IMR-90 (cell line): Measurements from ENCODE around the gene TF. TPM values are rescaled to one million over a fixed set of nuclear protein-coding genes. Genes with fewer than 3 reads are reported as not detected.

Source experiments
- ATAC-seq: fragments of 200-7000 bp; cut with Tn5 transposase; 2 replicates; pipeline ENCODE4 v1.9.1; 2020; ENCODE audit warnings: low read depth, mild to moderate bottlenecking, moderate library complexity
- BruUV-seq: library from RNA; stranded (reverse); fragments of 400-500 nt; replicated peaks from 2 replicates; lab custom pipeline; 2021; lab: Mats Ljungman, UMichigan
- CTCF ChIA-PET: fragments of 300-600 bp; formaldehyde crosslinking; extraction: SDS; loops from one replicate; lab custom pipeline; 2021; ENCODE audit warnings: antibody characterized with exemption; lab: Yijun Ruan, JAX
- POLR2A ChIA-PET: fragments of 300-600 bp; sonication (Branson Sonifier 250); formaldehyde crosslinking; loops from one replicate; lab custom pipeline; 2022; ENCODE audit warnings: antibody characterized with exemption; ENCODE audit not compliant: unreplicated experiment; lab: Charles Lee
- DNase-seq: peaks from one replicate; pipeline ENCODE4 v3.0.0; 2013
- H2AFZ ChIP-seq: replicated peaks from 2 replicates; pipeline ENCODE3; 2013; ENCODE audit warnings: low read length, mild to moderate bottlenecking; ENCODE audit not compliant: poor library complexity
- H2AK5ac ChIP-seq: 2 replicates; pipeline ENCODE4 v1.6.1; 2013; ENCODE audit warnings: low read depth, low read length, inconsistent platforms
- H2AK9ac ChIP-seq: replicated peaks from 2 replicates; pipeline ENCODE3; 2013; ENCODE audit warnings: mild to moderate bottlenecking, low read depth, low read length, moderate library complexity; ENCODE audit not compliant: poor library complexity
- H2BK120ac ChIP-seq: 2 replicates; pipeline ENCODE4 v1.6.1; 2013; ENCODE audit warnings: low read depth, low read length, inconsistent platforms
- H2BK15ac ChIP-seq: 3 replicates; pipeline ENCODE4 v1.6.1; 2013; ENCODE audit warnings: low read depth, low read length, inconsistent platforms
- H2BK20ac ChIP-seq: 2 replicates; pipeline ENCODE4 v1.6.1; 2013; ENCODE audit warnings: low read depth, mild to moderate bottlenecking, inconsistent platforms, low read length, moderate library complexity
- H2BK5ac ChIP-seq: 2 replicates; pipeline ENCODE4 v1.6.1; 2013; ENCODE audit warnings: mild to moderate bottlenecking, low read depth, low read length, inconsistent platforms; ENCODE audit not compliant: poor library complexity, severe bottlenecking
- H3K14ac ChIP-seq: replicated peaks from 2 replicates; pipeline ENCODE4 v1.6.1; 2013; ENCODE audit warnings: low read depth, low read length, inconsistent platforms
- H3K18ac ChIP-seq: 2 replicates; pipeline ENCODE4 v1.6.1; 2013; ENCODE audit warnings: low read depth, low read length, control low read depth
- H3K23ac ChIP-seq: 2 replicates; pipeline ENCODE4 v1.6.1; 2013; ENCODE audit warnings: low read depth, low read length, inconsistent platforms
- H3K27ac ChIP-seq: 2 replicates; pipeline ENCODE4 v1.5.1; 2013; ENCODE audit warnings: mild to moderate bottlenecking, control low read depth, low read length; ENCODE audit not compliant: insufficient read depth
- H3K27me3 ChIP-seq: 2 replicates; pipeline ENCODE4 v1.6.1; 2013; ENCODE audit warnings: low read length; ENCODE audit not compliant: control insufficient read depth, insufficient read depth
- H3K36me3 ChIP-seq: 2 replicates; pipeline ENCODE4 v1.6.1; 2013; ENCODE audit warnings: low read length, mixed read lengths; ENCODE audit not compliant: control insufficient read depth, insufficient read depth
- H3K4ac ChIP-seq: 2 replicates; pipeline ENCODE4 v1.6.1; 2013; ENCODE audit warnings: low read depth, low read length, inconsistent platforms
- H3K4me1 ChIP-seq: 2 replicates; pipeline ENCODE4 v1.6.1; 2013; ENCODE audit warnings: low read length, mixed read lengths; ENCODE audit not compliant: control insufficient read depth, insufficient read depth
- H3K4me2 ChIP-seq: 2 replicates; pipeline ENCODE4 v1.6.1; 2013; ENCODE audit warnings: low read depth, mild to moderate bottlenecking, control low read depth, low read length, moderate library complexity
- H3K4me3 ChIP-seq: 2 replicates; pipeline ENCODE4 v1.5.1; 2013; ENCODE audit warnings: low read depth, mild to moderate bottlenecking, control low read depth, low read length, moderate library complexity; ENCODE audit not compliant: insufficient read depth
- H3K56ac ChIP-seq: 2 replicates; pipeline ENCODE4 v1.6.1; 2013; ENCODE audit warnings: low read length, inconsistent platforms; ENCODE audit not compliant: insufficient read depth; ENCODE audit errors: extremely low read depth
- H3K79me1 ChIP-seq, 2 experiments: 2 replicates each; pipeline ENCODE4 v1.6.1; 2013; ENCODE audit warnings: low read length in 2 of 2, inconsistent platforms in 1 of 2, low read depth in 1 of 2
- H3K9ac ChIP-seq: 2 replicates; pipeline ENCODE4 v1.6.1; 2013; ENCODE audit warnings: low read depth, low read length, control low read depth
- H3K9me1 ChIP-seq: 2 replicates; pipeline ENCODE4 v1.6.1; 2013; ENCODE audit warnings: low read length, inconsistent platforms; ENCODE audit not compliant: insufficient read depth
- H3K9me3 ChIP-seq: 2 replicates; pipeline ENCODE4 v1.6.1; 2013; ENCODE audit warnings: low read length; ENCODE audit not compliant: control insufficient read depth, insufficient read depth
- H4K20me1 ChIP-seq: 2 replicates; pipeline ENCODE4 v1.6.1; 2013; ENCODE audit warnings: low read length, inconsistent platforms; ENCODE audit not compliant: insufficient read depth
- H4K5ac ChIP-seq: 2 replicates; pipeline ENCODE4 v1.6.1; 2013; ENCODE audit warnings: mild to moderate bottlenecking, low read depth, low read length, control low read depth
- H4K8ac ChIP-seq, 2 experiments: 2 replicates each; pipeline ENCODE4 v1.6.1; 2013; ENCODE audit warnings: low read depth in 2 of 2, low read length in 2 of 2, control low read depth in 1 of 2, inconsistent platforms in 1 of 2
- H4K91ac ChIP-seq: 2 replicates; pipeline ENCODE4 v1.6.1; 2013; ENCODE audit warnings: low read depth, low read length, inconsistent platforms; ENCODE audit not compliant: insufficient read depth
- CEBPB ChIP-seq: IDR thresholded peaks from 2 replicates; pipeline ENCODE4 v1.6.1; 2012; ENCODE audit warnings: low read depth, low read length, improper control_type of control experiment
- CHD1 ChIP-seq: IDR thresholded peaks from 2 replicates; pipeline ENCODE4 v1.6.1; 2012; ENCODE audit warnings: low read depth, low read length, improper control_type of control experiment
- FOS ChIP-seq: fragments of 150-350 bp; IDR thresholded peaks from 2 replicates; pipeline ENCODE4 v1.6.1; 2016; ENCODE audit warnings: low read depth, low read length
- MAFK ChIP-seq: IDR thresholded peaks from 2 replicates; pipeline ENCODE4 v1.6.1; 2012; ENCODE audit warnings: low read depth, low read length, improper control_type of control experiment
- MXI1 ChIP-seq: IDR thresholded peaks from 2 replicates; pipeline ENCODE4 v1.6.1; 2012; ENCODE audit warnings: low read depth, mild to moderate bottlenecking, low read length, moderate library complexity, borderline replicate concordance
- NFE2L2 ChIP-seq: fragments of 150-350 bp; IDR thresholded peaks from 2 replicates; pipeline ENCODE4 v1.6.1; 2016; ENCODE audit warnings: low read depth, mild to moderate bottlenecking, low read length
- RAD21 ChIP-seq: IDR thresholded peaks from 2 replicates; pipeline ENCODE4 v1.6.1; 2012; ENCODE audit warnings: low read length, improper control_type of control experiment
- SMC3 ChIP-seq: fragments of 150-350 bp; IDR thresholded peaks from 2 replicates; pipeline ENCODE4 v1.6.1; 2016; ENCODE audit warnings: low read depth, mild to moderate bottlenecking, antibody characterized with exemption, low read length, moderate library complexity
- WGBS, 2 experiments: methylation state at CpG; one replicate each; pipeline versions ENCODE4 v1.1.5 to v1.1.7; 2013; ENCODE audit warnings: missing lambda C conversion rate in 2 of 2; ENCODE audit not compliant: insufficient read length in 1 of 2; ENCODE audit errors: extremely low coverage in 2 of 2; 5-methylcytosine and 5-hydroxymethylcytosine counted together
- dilution Hi-C: fragments of 300-500 bp; cut with HindIII; formaldehyde crosslinking; loops from one replicate; pipeline ENCODE4 v1.14.3; 2018; ENCODE audit warnings: low sequenced_read_pairs; ENCODE audit not compliant: unreplicated experiment
- in situ Hi-C: fragments of 300-500 bp; cut with MboI; formaldehyde crosslinking; loops from 3 replicates; pipeline ENCODE4 v1.14.3; 2019; ENCODE audit warnings: low sequenced_read_pairs, inconsistent platforms, mixed read lengths
- intact Hi-C: fragments of 100-400 bp; cut with micrococcal nuclease; formaldehyde crosslinking; loops from 2 replicates; pipeline ENCODE4 v1.10.0; 2022
- polyA plus RNA-seq, 3 experiments: library from polyadenylated mRNA; depleted of rRNA; stranded (reverse); fragments of >200 nt; gene quantifications; 2 replicates each; pipeline ENCODE4 v1.2.3, GENCODE V29; 2012; ENCODE audit warnings: low replicate concordance in 1 of 3
- total RNA-seq: library from RNA; depleted of rRNA; stranded (reverse); fragments of >200 nt; gene quantifications from 2 replicates; pipeline ENCODE4 v1.2.3, GENCODE V29; 2012

TF gene
- total and polyA plus RNA-seq, 2 of the 4 experiments (the other 2 are of a cell fraction): 0.07 TPM; not detected in 1

- BruUV-seq: no TSS peak
- Histone ChIP-seq H3K36me3 (no peaks in the 10 kb centered on the region), H3K79me1 (no peaks in the 10 kb centered on the region), H3K4me1 (no peaks in the 10 kb centered on the region), H3K27ac (no peak overlapping the region), H2BK5ac (no peak overlapping the region), H4K20me1 (no peaks in the 10 kb centered on the region), H3K14ac (no peak overlapping the region), H2BK120ac (no peak overlapping the region), H3K23ac (no peak overlapping the region), H3K56ac (no peak overlapping the region), H3K4me2 (no peak overlapping the region), H4K91ac (no peak overlapping the region), H2AFZ (no peak overlapping the region), H3K9me3 (0 out of 2 replicates have a peak, but pooled peaks cover 1% of the 10 kb centered on the region), H3K9me1 (no peaks in the 10 kb centered on the region), H3K4me3 (no peak overlapping the region), H3K9ac (no peak overlapping the region), H2BK15ac (no peak overlapping the region), H2AK9ac (no peak overlapping the region), H4K8ac (no peak overlapping the region), H3K18ac (no peak overlapping the region), H2BK20ac (no peak overlapping the region), H4K5ac (no peak overlapping the region), H3K27me3 (peaks cover 7% of the 10 kb centered on the region), H3K4ac (no peak overlapping the region), H2AK5ac (no peak overlapping the region)
- DNase-seq (no peak), ATAC-seq (no peak)
- WGBS, 2 experiments: 60% methylated on average over 22 of the region's 32 CpGs; no CpG with 5 or more reads in 1 of the 2 experiments
- POLR2A ChIA-PET: no interaction called here
- intact Hi-C loops (no loop called here), in situ Hi-C loops (no loop called here), dilution Hi-C loops (no loop called here)
- TF ChIP-seq NFE2L2: no peak
- no peak for TF ChIP-seq MAFK
- TF ChIP-seq CHD1: no peak
- TF ChIP-seq MXI1: no peak
- TF ChIP-seq RAD21: no peak
- no peak for TF ChIP-seq FOS
- TF ChIP-seq CEBPB: no peak
- TF ChIP-seq SMC3: no peak
- CTCF ChIA-PET: no interaction called here
Measured at GRCh38 chr3:133783762-133784161, 37.6 kb downstream of the TF start.
